GM13977 (cell line): Measurements from ENCODE around the gene NT5DC2.

Source experiments
- DNase-seq: peaks from one replicate; pipeline ENCODE4 v3.0.0; 2012; ENCODE audit warnings: low spot score
- CTCF ChIP-seq: IDR thresholded peaks from 2 replicates; pipeline ENCODE4 v1.5.1; 2012; ENCODE audit warnings: mild to moderate bottlenecking, control low read depth; ENCODE audit not compliant: insufficient read depth; ENCODE audit errors: extremely low read depth, missing control alignments
- in situ Hi-C: fragments of 300-500 bp; cut with MboI; formaldehyde crosslinking; loops from one replicate; pipeline ENCODE4 v1.12.0; 2022; ENCODE audit warnings: low sequenced_read_pairs, low pct_unique_long_range_greater_than_20kb, mixed read lengths, inconsistent platforms; ENCODE audit not compliant: unreplicated experiment

The NT5DC2 gene

GRCh38 chr3:52477076-52477795, 56.4 kb downstream of the NT5DC2 start:
- TF ChIP-seq CTCF = no peak
- DNase-seq = no peak
- in situ Hi-C loops = no loop called here
